Neural progenitor cell (in vitro differentiated cells): Measurements from ENCODE around the gene ARIH1. TPM values are rescaled to one million over a fixed set of nuclear protein-coding genes. Genes with fewer than 3 reads are reported as not detected.
"Not testable (repeated sequence)": the region's sequence is repeated elsewhere in the genome, so short reads cannot be mapped to it uniquely, and the experiment has no call there.

Experiments
- DNase-seq: peaks from one replicate; pipeline ENCODE4 v3.0.0-alpha.2; 2016; ENCODE audit warnings: low spot score
- H2AFZ ChIP-seq: fragments of 200-600 bp; sonication (generic); replicated peaks from 2 replicates; pipeline ENCODE4 v1.6.1; 2016; ENCODE audit warnings: antibody characterized with exemption
- H3F3A ChIP-seq: fragments of 200-600 bp; sonication (generic); 2 replicates; pipeline ENCODE4 v1.6.1; 2016; ENCODE audit warnings: antibody characterized with exemption, low read depth
- H3K27ac ChIP-seq: fragments of 200-600 bp; sonication (generic); 2 replicates; pipeline ENCODE4 v1.5.1; 2016; ENCODE audit warnings: mild to moderate bottlenecking
- H3K27me3 ChIP-seq: fragments of 200-600 bp; sonication (generic); 2 replicates; pipeline ENCODE4 v1.6.1; 2016; ENCODE audit warnings: mild to moderate bottlenecking, moderate library complexity
- H3K36me3 ChIP-seq: fragments of 200-600 bp; sonication (generic); 2 replicates; pipeline ENCODE4 v1.5.1; 2016
- H3K4me1 ChIP-seq: fragments of 200-600 bp; sonication (generic); 2 replicates; pipeline ENCODE4 v1.6.1; 2016; ENCODE audit warnings: mixed run types
- H3K4me2 ChIP-seq: fragments of 200-600 bp; sonication (generic); 2 replicates; pipeline ENCODE4 v1.6.1; 2016
- H3K4me3 ChIP-seq: fragments of 200-600 bp; sonication (generic); 2 replicates; pipeline ENCODE4 v1.5.1; 2016
- H3K79me2 ChIP-seq: fragments of 200-600 bp; sonication (generic); 2 replicates; pipeline ENCODE4 v1.6.1; 2016; ENCODE audit warnings: low read depth
- H3K9ac ChIP-seq: fragments of 200-600 bp; sonication (generic); 2 replicates; pipeline ENCODE4 v1.6.1; 2016
- H3K9me3 ChIP-seq: fragments of 200-600 bp; sonication (generic); 2 replicates; pipeline ENCODE4 v1.5.1; 2016; ENCODE audit warnings: low read depth
- H4K20me1 ChIP-seq: fragments of 200-600 bp; sonication (generic); 2 replicates; pipeline ENCODE4 v1.6.1; 2016; ENCODE audit warnings: low read depth
- H3K27ac Mint-ChIP-seq: 3 replicates; pipeline ENCODE4 v1.8.0; 2021; ENCODE audit warnings: mixed read lengths
- H3K27me3 Mint-ChIP-seq: 2 replicates; pipeline ENCODE4 v1.8.0; 2022; ENCODE audit warnings: low read depth, mild to moderate bottlenecking, inconsistent platforms, moderate library complexity, mixed read lengths; ENCODE audit not compliant: insufficient read depth
- H3K36me3 Mint-ChIP-seq: 3 replicates; pipeline ENCODE4 v1.8.0; 2021; ENCODE audit warnings: mixed read lengths
- H3K4me1 Mint-ChIP-seq: 3 replicates; pipeline ENCODE4 v1.8.0; 2021; ENCODE audit warnings: mixed read lengths
- H3K4me3 Mint-ChIP-seq: 3 replicates; pipeline ENCODE4 v1.8.0; 2021; ENCODE audit warnings: mild to moderate bottlenecking, moderate library complexity, mixed read lengths
- H3K9me3 Mint-ChIP-seq: 3 replicates; pipeline ENCODE4 v1.8.0; 2020; ENCODE audit warnings: mixed read lengths
- EZH2 ChIP-seq: fragments of 200-600 bp; sonication (generic); IDR thresholded peaks from 2 replicates; pipeline ENCODE4 v1.6.1; 2017; ENCODE audit warnings: antibody characterized with exemption, mild to moderate bottlenecking, moderate library complexity
- EZH2phosphoT487 ChIP-seq: fragments of 200-600 bp; sonication (generic); IDR thresholded peaks from 2 replicates; pipeline ENCODE4 v1.6.1; 2017; ENCODE audit warnings: antibody characterized with exemption
- total RNA-seq: library from RNA; depleted of rRNA; stranded (reverse); fragments of >200 nt; gene quantifications from 2 replicates; pipeline ENCODE4 v1.2.3, GENCODE V29; 2015; ENCODE audit warnings: low replicate concordance
- TF ChIP-seq, protein P1 (sequence below): fragments of 200-600 bp; sonication (generic); IDR thresholded peaks from 2 replicates; pipeline ENCODE4 v1.5.1; 2017; ENCODE audit warnings: antibody characterized with exemption, mild to moderate bottlenecking

The ARIH1 gene
- total RNA-seq, 1 donor from 2014 or later, result 68.0 TPM

- Mint-ChIP-seq H3K27ac (peak overlapping the region; percentile 90), H3K36me3 (peaks cover 31% of the 10 kb centered on the region), H3K4me3 (peak overlapping the region; percentile 98), H3K27me3 (peaks cover 1% of the 10 kb centered on the region), H3K9me3 (peaks cover 3% of the 10 kb centered on the region), H3K4me1 (peaks cover 26% of the 10 kb centered on the region)
- TF ChIP-seq, protein P1, sequence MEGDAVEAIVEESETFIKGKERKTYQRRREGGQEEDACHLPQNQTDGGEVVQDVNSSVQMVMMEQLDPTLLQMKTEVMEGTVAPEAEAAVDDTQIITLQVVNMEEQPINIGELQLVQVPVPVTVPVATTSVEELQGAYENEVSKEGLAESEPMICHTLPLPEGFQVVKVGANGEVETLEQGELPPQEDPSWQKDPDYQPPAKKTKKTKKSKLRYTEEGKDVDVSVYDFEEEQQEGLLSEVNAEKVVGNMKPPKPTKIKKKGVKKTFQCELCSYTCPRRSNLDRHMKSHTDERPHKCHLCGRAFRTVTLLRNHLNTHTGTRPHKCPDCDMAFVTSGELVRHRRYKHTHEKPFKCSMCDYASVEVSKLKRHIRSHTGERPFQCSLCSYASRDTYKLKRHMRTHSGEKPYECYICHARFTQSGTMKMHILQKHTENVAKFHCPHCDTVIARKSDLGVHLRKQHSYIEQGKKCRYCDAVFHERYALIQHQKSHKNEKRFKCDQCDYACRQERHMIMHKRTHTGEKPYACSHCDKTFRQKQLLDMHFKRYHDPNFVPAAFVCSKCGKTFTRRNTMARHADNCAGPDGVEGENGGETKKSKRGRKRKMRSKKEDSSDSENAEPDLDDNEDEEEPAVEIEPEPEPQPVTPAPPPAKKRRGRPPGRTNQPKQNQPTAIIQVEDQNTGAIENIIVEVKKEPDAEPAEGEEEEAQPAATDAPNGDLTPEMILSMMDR, result no peak
- TF ChIP-seq EZH2 (no peak), EZH2phosphoT487 (no peak)
- Histone ChIP-seq H3K36me3 (peaks cover 16% of the 10 kb centered on the region), H2AFZ (no peak overlapping the region), H3K27ac (no peak overlapping the region), H4K20me1 (peaks cover 62% of the 10 kb centered on the region), H3K79me2 (peaks cover 76% of the 10 kb centered on the region), H3F3A (peaks cover 10% of the 10 kb centered on the region), H3K9me3 (no peaks in the 10 kb centered on the region), H3K4me1 (peaks cover 16% of the 10 kb centered on the region), H3K4me2 (peak overlapping the region; percentile 93), H3K4me3 (peak overlapping the region; percentile 88), H3K9ac (peak overlapping the region; percentile 95), H3K27me3 (no peaks in the 10 kb centered on the region)
- DNase-seq, result no peak
Measured at GRCh38 chr15:72475674-72476073, 1.5 kb downstream of the ARIH1 start.

DNA sequence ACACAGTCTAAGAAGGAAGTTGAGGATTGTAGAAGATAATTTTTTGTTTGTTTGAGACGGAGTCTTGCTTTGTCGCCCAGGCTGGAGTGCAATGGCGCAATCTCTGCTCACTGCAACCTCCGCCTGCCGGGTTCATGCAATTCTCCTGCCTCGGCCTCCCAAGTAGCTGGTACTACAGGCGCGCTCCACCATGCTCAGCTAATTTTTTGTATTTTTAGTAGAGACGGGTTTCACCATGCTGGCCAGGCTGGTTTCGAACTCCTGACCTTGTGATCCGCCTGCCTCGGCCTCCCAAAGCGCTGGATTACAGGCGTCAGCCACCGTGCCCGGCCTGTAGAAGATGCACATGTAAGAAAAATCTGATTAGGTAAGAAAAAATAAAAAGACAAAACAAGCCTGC, 2.2 kb downstream of the ARIH1 start:
- Histone ChIP-seq H3K4me2 (peak overlapping the region; percentile 93), H3K36me3 (peaks cover 16% of the 10 kb centered on the region), H3F3A (peaks cover 13% of the 10 kb centered on the region), H3K4me1 (peaks cover 16% of the 10 kb centered on the region), H3K79me2 (peaks cover 82% of the 10 kb centered on the region), H3K4me3 (peak overlapping the region; percentile 88), H4K20me1 (peaks cover 69% of the 10 kb centered on the region)
- H2AFZ ChIP-seq, H3K27me3 Mint-ChIP-seq, H3K9me3 ChIP-seq, H3K27me3 ChIP-seq, H3K27ac ChIP-seq, DNase-seq, H3K27ac Mint-ChIP-seq, H3K9ac ChIP-seq, H3K9me3 Mint-ChIP-seq: not testable (repeated sequence)
- Mint-ChIP-seq H3K4me3 (peak overlapping the region; percentile 81), H3K36me3 (peaks cover 36% of the 10 kb centered on the region), H3K4me1 (peaks cover 26% of the 10 kb centered on the region)

- Histone ChIP-seq H3K79me2 (peaks cover 100% of the 10 kb centered on the region), H3F3A (peaks cover 3% of the 10 kb centered on the region), H3K27ac (no peak overlapping the region), H4K20me1 (peaks cover 93% of the 10 kb centered on the region), H3K4me1 (peaks cover 10% of the 10 kb centered on the region), H3K9me3 (no peaks in the 10 kb centered on the region), H3K9ac (no peak overlapping the region), H3K4me2 (no peak overlapping the region), H2AFZ (no peak overlapping the region), H3K4me3 (no peak overlapping the region), H3K36me3 (peaks cover 16% of the 10 kb centered on the region), H3K27me3 (no peaks in the 10 kb centered on the region)
- H3K4me1 Mint-ChIP-seq, result peaks cover 11% of the 10 kb centered on the region
- H3K27ac Mint-ChIP-seq, result no peak overlapping the region
- peaks cover 3% of the 10 kb centered on the region for H3K9me3 Mint-ChIP-seq
- TF ChIP-seq, protein P1, result no peak
- TF ChIP-seq EZH2 (no peak), EZH2phosphoT487 (no peak)
- H3K4me3 Mint-ChIP-seq, result no peak overlapping the region
- peaks cover 5% of the 10 kb centered on the region for H3K27me3 Mint-ChIP-seq
- no peak for DNase-seq
- H3K36me3 Mint-ChIP-seq, result peaks cover 43% of the 10 kb centered on the region
Measured at GRCh38 chr15:72481015-72481659, 7.0 kb downstream of the ARIH1 start.

GRCh38 chr15:72482275-72482674, 8.1 kb downstream of the ARIH1 start:
- Histone ChIP-seq H3F3A (peaks cover 3% of the 10 kb centered on the region), H3K36me3 (peaks cover 8% of the 10 kb centered on the region), H3K9ac (no peak overlapping the region), H3K4me3 (no peak overlapping the region), H3K79me2 (peaks cover 100% of the 10 kb centered on the region), H3K27ac (no peak overlapping the region), H2AFZ (no peak overlapping the region), H3K4me2 (no peak overlapping the region), H3K27me3 (no peaks in the 10 kb centered on the region), H4K20me1 (peaks cover 93% of the 10 kb centered on the region), H3K4me1 (no peaks in the 10 kb centered on the region), H3K9me3 (no peaks in the 10 kb centered on the region)
- DNase-seq, result no peak
- H3K27ac Mint-ChIP-seq, result no peak overlapping the region
- TF ChIP-seq EZH2 (no peak), EZH2phosphoT487 (no peak)
- TF ChIP-seq, protein P1, result no peak
- peaks cover under 1% of the 10 kb centered on the region for H3K4me1 Mint-ChIP-seq
- peaks cover 35% of the 10 kb centered on the region for H3K36me3 Mint-ChIP-seq
- H3K4me3 Mint-ChIP-seq, result no peak overlapping the region
- H3K27me3 Mint-ChIP-seq, result peaks cover 5% of the 10 kb centered on the region
- H3K9me3 Mint-ChIP-seq, result peaks cover 3% of the 10 kb centered on the region
